ENCODE results near the gene SHE. TPM values are rescaled to one million over a fixed set of nuclear protein-coding genes. Genes with fewer than 3 reads are reported as not detected.

Gene SHE
- total RNA-seq, 1 experiment from 2014 or later: not detected

DNA sequence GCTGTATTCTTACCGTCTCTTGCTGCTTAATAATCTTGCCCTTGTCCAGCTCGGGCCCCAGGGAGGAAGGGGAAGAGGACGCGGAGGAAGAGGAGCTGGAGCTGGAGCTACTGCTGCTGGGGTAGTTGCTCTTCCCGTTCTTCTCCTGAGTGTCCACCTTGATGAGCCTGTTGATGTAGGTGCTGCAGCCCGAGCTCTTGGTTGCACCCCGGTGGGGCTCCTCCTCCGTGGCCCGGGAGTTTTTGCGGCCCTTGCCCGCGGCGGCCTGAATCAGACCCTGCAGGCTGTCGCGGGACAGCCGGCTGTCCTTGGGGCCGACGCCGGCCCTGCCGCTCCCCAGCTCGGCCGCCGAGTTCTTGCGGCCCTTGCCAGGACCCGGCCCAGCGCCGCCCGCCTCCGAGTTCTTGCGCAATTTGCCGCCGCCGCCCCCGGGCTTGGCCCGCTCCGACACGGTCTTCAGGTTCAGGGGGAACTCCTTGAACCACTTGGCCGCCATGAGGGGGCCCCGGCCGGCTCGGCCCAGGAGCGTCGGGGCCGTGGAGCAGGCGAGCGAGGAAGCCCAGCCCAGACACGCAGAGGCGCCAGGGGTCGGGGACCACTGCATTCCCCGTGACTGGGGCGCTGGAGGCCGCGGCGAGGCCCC lies 668 bp downstream of the SHE start:
- Histone ChIP-seq H3K4me3 (replicated peaks in 1 of 2; ENCODE audit: low read depth in 1 of 2, low read length in 2 of 2) (no peak overlapping the region), H3K9me2 (ENCODE audit: insufficient read depth) (no peaks in the 10 kb centered on the region), H3K4me2 (ENCODE audit: low read length) (no peak overlapping the region), H3K36me3 (ENCODE audit: control insufficient read depth in 1 of 2, insufficient read depth in 2 of 2, low read length in 2 of 2) (no peaks in the 10 kb centered on the region), H3K4me1 (ENCODE audit: control insufficient read depth in 1 of 2, insufficient read depth in 2 of 2, low read length in 2 of 2) (peaks cover 0 to 7% of the 10 kb centered on the region in 2 experiments; a peak in 2 of 4 replicates), H3K9me3 (ENCODE audit: control insufficient read depth in 1 of 2, insufficient read depth in 1 of 2, low read depth in 1 of 2, low read length in 2 of 2) (no peaks in the 10 kb centered on the region), H3K27me3 (ENCODE audit: insufficient read depth, low read length) (no peaks in the 10 kb centered on the region), H4K20me1 (ENCODE audit: insufficient read depth) (no peaks in the 10 kb centered on the region), H3K27ac (ENCODE audit: low read depth, low read length) (no peak overlapping the region), H2AFZ (ENCODE audit: low read depth, low read length, poor library complexity, severe bottlenecking) (no peak overlapping the region), H3K9ac (ENCODE audit: low read length) (no peak overlapping the region), H3K79me2 (ENCODE audit: insufficient read depth, low read length) (no peaks in the 10 kb centered on the region)
- DNase-seq (ENCODE audit: low read depth, low spot score) (no peak), ATAC-seq (no peak)
- TF ChIP-seq POLR2A (IDR thresholded peaks at IDR 0.05; ENCODE audit: borderline replicate concordance, extremely low read depth, insufficient read depth, insufficient read length) (no peak), YY1 (IDR thresholded peaks at IDR 0.05; ENCODE audit: extremely low read depth, insufficient replicate concordance, low read depth, low read length) (no peak), SIN3A (IDR thresholded peaks at IDR 0.05; ENCODE audit: low read depth) (no peak), EGR1 (IDR thresholded peaks at IDR 0.05; ENCODE audit: low read depth) (no peak), FOSL1 (IDR thresholded peaks at IDR 0.05; ENCODE audit: low read depth) (no peak), POLR2AphosphoS5 (IDR thresholded peaks at IDR 0.05; ENCODE audit: low read depth, low read length) (no peak), CBX3 (IDR thresholded peaks at IDR 0.05; ENCODE audit: low read depth) (no peak), CEBPB (IDR thresholded peaks at IDR 0.05; ENCODE audit: low read depth) (no peak), ZFX (IDR thresholded peaks at IDR 0.05) (no peak), ZNF274 (IDR thresholded peaks at IDR 0.05; ENCODE audit: low read depth, low read length) (no peak)
- TF ChIP-seq, protein P1, sequence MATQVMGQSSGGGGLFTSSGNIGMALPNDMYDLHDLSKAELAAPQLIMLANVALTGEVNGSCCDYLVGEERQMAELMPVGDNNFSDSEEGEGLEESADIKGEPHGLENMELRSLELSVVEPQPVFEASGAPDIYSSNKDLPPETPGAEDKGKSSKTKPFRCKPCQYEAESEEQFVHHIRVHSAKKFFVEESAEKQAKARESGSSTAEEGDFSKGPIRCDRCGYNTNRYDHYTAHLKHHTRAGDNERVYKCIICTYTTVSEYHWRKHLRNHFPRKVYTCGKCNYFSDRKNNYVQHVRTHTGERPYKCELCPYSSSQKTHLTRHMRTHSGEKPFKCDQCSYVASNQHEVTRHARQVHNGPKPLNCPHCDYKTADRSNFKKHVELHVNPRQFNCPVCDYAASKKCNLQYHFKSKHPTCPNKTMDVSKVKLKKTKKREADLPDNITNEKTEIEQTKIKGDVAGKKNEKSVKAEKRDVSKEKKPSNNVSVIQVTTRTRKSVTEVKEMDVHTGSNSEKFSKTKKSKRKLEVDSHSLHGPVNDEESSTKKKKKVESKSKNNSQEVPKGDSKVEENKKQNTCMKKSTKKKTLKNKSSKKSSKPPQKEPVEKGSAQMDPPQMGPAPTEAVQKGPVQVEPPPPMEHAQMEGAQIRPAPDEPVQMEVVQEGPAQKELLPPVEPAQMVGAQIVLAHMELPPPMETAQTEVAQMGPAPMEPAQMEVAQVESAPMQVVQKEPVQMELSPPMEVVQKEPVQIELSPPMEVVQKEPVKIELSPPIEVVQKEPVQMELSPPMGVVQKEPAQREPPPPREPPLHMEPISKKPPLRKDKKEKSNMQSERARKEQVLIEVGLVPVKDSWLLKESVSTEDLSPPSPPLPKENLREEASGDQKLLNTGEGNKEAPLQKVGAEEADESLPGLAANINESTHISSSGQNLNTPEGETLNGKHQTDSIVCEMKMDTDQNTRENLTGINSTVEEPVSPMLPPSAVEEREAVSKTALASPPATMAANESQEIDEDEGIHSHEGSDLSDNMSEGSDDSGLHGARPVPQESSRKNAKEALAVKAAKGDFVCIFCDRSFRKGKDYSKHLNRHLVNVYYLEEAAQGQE (IDR thresholded peaks at IDR 0.05; ENCODE audit: low read depth): no peak
- TF ChIP-seq, protein P2, sequence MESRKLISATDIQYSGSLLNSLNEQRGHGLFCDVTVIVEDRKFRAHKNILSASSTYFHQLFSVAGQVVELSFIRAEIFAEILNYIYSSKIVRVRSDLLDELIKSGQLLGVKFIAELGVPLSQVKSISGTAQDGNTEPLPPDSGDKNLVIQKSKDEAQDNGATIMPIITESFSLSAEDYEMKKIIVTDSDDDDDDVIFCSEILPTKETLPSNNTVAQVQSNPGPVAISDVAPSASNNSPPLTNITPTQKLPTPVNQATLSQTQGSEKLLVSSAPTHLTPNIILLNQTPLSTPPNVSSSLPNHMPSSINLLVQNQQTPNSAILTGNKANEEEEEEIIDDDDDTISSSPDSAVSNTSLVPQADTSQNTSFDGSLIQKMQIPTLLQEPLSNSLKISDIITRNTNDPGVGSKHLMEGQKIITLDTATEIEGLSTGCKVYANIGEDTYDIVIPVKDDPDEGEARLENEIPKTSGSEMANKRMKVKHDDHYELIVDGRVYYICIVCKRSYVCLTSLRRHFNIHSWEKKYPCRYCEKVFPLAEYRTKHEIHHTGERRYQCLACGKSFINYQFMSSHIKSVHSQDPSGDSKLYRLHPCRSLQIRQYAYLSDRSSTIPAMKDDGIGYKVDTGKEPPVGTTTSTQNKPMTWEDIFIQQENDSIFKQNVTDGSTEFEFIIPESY (IDR thresholded peaks at IDR 0.05; ENCODE audit: extremely low read depth, insufficient replicate concordance, low read length): no peak
- CTCF ChIA-PET: interaction anchor here (2.4 kb wide), 1 partner anchor 45 kb away, joined by 8 read pairs; no protein-coding TSS in a partner anchor
- RAD21 ChIA-PET (ENCODE audit: low non-redundant PET in 1 of 2, low total read pairs in 2 of 2, uncharacterized antibody in 2 of 2, unreplicated experiment in 2 of 2): no interaction called here
- BruUV-seq (replicated peaks): no TSS peak
- POLR2A ChIA-PET: no interaction called here
- intact Hi-C loops (cut with micrococcal nuclease): no loop called here
